ENCODE results near the gene PTPRE. TPM values are rescaled to one million over a fixed set of nuclear protein-coding genes. Genes with fewer than 3 reads are reported as not detected.

The PTPRE gene
- total RNA-seq, 1 experiment from 2014 or later, result 3.1 TPM

GRCh38 chr10:127886371-127887051 is 20.4 kb upstream of the PTPRE start (continued):
- TF ChIP-seq STAT6 (CRISPR knock-in tag; conservative IDR thresholded peaks at IDR 0.05; ENCODE audit: low read depth) (no peak), CBFB (CRISPR knock-in tag; IDR thresholded peaks at IDR 0.05; ENCODE audit: low read depth) (no peak), HMGA2 (CRISPR knock-in tag; IDR thresholded peaks at IDR 0.05) (no peak), MLX (CRISPR knock-in tag; IDR thresholded peaks at IDR 0.05) (no peak), IRF2 (CRISPR knock-in tag; IDR thresholded peaks at IDR 0.05; ENCODE audit: borderline replicate concordance, low read depth) (no peak), ZNF423 (CRISPR knock-in tag; IDR thresholded peaks at IDR 0.05) (no peak), MYBL2 (CRISPR knock-in tag; IDR thresholded peaks at IDR 0.05) (no peak), OVOL2 (CRISPR knock-in tag; IDR thresholded peaks at IDR 0.05; ENCODE audit: borderline replicate concordance) (no peak), TP53 (CRISPR knock-in tag; IDR thresholded peaks at IDR 0.05) (no peak), ZNF263 (CRISPR knock-in tag; IDR thresholded peaks at IDR 0.05; ENCODE audit: low read depth) (no peak), HMGXB4 (CRISPR knock-in tag; IDR thresholded peaks at IDR 0.05) (no peak), ZSCAN18 (CRISPR knock-in tag; IDR thresholded peaks at IDR 0.05) (no peak), PRDM15 (CRISPR knock-in tag; IDR thresholded peaks at IDR 0.05) (no peak)

- Mint-ChIP-seq H3K4me1 (peaks cover 8% of the 10 kb centered on the region; the same call in 1 of the 2 replicates), H3K27me3 (ENCODE audit: low read depth) (no peaks in the 10 kb centered on the region; the same call in 1 of the 2 replicates), H3K4me3 (no peak overlapping the region), H3K9me3 (no peaks in the 10 kb centered on the region), H3K27ac (no peak overlapping the region), H3K36me3 (no peaks in the 10 kb centered on the region)
- CTCF ChIA-PET, result interaction anchor here (0.7 to 2.0 kb wide), 3 partner anchors 13 to 124 kb away, joined by 3 to 6 read pairs (median 5); partner anchors contain the start of gene PTPRE
- POLR2A ChIA-PET, result interaction anchor here (0.6 kb wide), 1 partner anchor 58 kb away, joined by 3 read pairs; no protein-coding TSS in a partner anchor
- ATAC-seq (no peak), DNase-seq (ENCODE audit: low spot score) (no peak)
- no peak for TF ChIP-seq ZNF219 (CRISPR knock-in tag; IDR thresholded peaks at IDR 0.05; ENCODE audit: borderline replicate concordance)
- TF ChIP-seq ETV6 (CRISPR knock-in tag; IDR thresholded peaks at IDR 0.05), result no peak
- TF ChIP-seq E2F1 (CRISPR knock-in tag; IDR thresholded peaks at IDR 0.05), result no peak
- no peak for TF ChIP-seq E2F5 (CRISPR knock-in tag; IDR thresholded peaks at IDR 0.05)
- no peak for TF ChIP-seq ZNF512 (CRISPR knock-in tag; IDR thresholded peaks at IDR 0.05; ENCODE audit: borderline replicate concordance)
- no peak for TF ChIP-seq MLX (CRISPR knock-in tag; IDR thresholded peaks at IDR 0.05)
These were observed 19.1 kb upstream of the PTPRE start for GRCh38 chr10:127887541-127888415.
